ENCODE measurements around the gene CBY1.

GRCh38 chr22:38715176-38715764 is 58.8 kb downstream of the CBY1 start:
- TF ChIP-seq EZH2 (IDR thresholded peaks at IDR 0.05; ENCODE audit: low read length, missing control alignments) (no peak), CTCF (conservative IDR thresholded peaks at IDR 0.05 in 1 of 2, IDR thresholded peaks at IDR 0.05 in 1 of 2; ENCODE audit: low read depth in 1 of 2, low read length in 2 of 2) (no peak)

Data from fibroblast of lung (primary cell).